Measurements from ENCODE around the gene KLRF1. TPM values are rescaled to one million over a fixed set of nuclear protein-coding genes. Genes with fewer than 3 reads are reported as not detected.

Gene KLRF1
- total RNA-seq, 4 donors from 2014 or later = not detected

DNA sequence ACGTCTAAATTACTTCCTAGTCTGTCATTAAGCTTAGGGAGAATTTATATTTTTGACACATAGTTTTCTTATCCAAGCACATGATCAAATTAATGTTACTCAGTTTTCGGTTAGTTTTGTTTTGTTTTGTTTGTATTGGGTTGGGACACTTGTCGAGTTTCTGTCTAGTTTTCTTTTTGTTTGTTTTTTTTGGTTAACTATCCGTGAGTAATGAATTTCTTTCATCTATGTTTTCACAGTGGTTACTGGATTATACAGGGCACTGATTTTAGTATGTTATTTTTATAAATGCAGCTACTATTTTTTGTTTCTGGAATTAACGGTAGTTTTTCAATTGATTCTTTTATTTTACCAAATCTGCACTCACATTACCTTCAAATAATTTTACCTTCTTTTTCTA is 2.7 kb downstream of the KLRF1 start:
- Histone ChIP-seq H3K36me3 (no peaks in the 10 kb centered on the region), H3K4me3 (no peak overlapping the region), H3K27ac (no peak overlapping the region), H3K9me3 (no peaks in the 10 kb centered on the region), H3K4me1 (no peaks in the 10 kb centered on the region), H3K27me3 (no peaks in the 10 kb centered on the region)
- TF ChIP-seq POLR2A (IDR thresholded peaks at IDR 0.05) = no peak
- TF ChIP-seq, protein P1, sequence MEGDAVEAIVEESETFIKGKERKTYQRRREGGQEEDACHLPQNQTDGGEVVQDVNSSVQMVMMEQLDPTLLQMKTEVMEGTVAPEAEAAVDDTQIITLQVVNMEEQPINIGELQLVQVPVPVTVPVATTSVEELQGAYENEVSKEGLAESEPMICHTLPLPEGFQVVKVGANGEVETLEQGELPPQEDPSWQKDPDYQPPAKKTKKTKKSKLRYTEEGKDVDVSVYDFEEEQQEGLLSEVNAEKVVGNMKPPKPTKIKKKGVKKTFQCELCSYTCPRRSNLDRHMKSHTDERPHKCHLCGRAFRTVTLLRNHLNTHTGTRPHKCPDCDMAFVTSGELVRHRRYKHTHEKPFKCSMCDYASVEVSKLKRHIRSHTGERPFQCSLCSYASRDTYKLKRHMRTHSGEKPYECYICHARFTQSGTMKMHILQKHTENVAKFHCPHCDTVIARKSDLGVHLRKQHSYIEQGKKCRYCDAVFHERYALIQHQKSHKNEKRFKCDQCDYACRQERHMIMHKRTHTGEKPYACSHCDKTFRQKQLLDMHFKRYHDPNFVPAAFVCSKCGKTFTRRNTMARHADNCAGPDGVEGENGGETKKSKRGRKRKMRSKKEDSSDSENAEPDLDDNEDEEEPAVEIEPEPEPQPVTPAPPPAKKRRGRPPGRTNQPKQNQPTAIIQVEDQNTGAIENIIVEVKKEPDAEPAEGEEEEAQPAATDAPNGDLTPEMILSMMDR (IDR thresholded peaks at IDR 0.05) = no peak
- TF ChIP-seq POLR2AphosphoS5 (IDR thresholded peaks at IDR 0.05) = no peak
- no peak for TF ChIP-seq EP300 (IDR thresholded peaks at IDR 0.05)
- ATAC-seq = no peak
- WGBS, 2 donors (ENCODE audit: low coverage in 1 of 2) = 25 to 73% methylated on average over 5 of the region's 5 CpGs

DNA sequence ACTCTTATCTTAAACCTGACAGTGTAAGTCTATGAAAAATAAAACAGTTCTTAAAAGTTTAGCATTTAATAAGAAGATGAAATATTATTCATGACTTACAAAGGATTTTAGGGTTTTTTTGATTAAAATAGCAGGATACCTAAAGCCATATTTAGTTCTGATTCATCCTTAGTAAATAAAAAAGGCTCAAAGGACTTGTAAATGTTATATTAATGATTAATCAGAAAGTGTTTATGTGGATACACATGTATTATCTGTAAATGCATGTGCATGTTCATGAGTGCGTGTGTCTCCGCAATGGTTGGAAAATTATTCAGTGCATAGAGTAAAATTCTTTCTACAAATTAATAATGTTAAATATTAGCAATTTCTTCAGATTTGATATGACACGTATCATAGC is 4.4 kb downstream of the KLRF1 start:
- Histone ChIP-seq H3K4me1 (no peaks in the 10 kb centered on the region), H3K4me3 (no peak overlapping the region), H3K36me3 (no peaks in the 10 kb centered on the region), H3K27me3 (no peaks in the 10 kb centered on the region), H3K9me3 (no peaks in the 10 kb centered on the region), H3K27ac (no peak overlapping the region)
- no peak for TF ChIP-seq POLR2A (IDR thresholded peaks at IDR 0.05)
- TF ChIP-seq POLR2AphosphoS5 (IDR thresholded peaks at IDR 0.05) = no peak
- no peak for TF ChIP-seq EP300 (IDR thresholded peaks at IDR 0.05)
- TF ChIP-seq, protein P1 (IDR thresholded peaks at IDR 0.05) = no peak
- 58 to 67% methylated on average over 3 of the region's 3 CpGs for WGBS, 2 donors (ENCODE audit: low coverage in 1 of 2)
- ATAC-seq = no peak

DNA sequence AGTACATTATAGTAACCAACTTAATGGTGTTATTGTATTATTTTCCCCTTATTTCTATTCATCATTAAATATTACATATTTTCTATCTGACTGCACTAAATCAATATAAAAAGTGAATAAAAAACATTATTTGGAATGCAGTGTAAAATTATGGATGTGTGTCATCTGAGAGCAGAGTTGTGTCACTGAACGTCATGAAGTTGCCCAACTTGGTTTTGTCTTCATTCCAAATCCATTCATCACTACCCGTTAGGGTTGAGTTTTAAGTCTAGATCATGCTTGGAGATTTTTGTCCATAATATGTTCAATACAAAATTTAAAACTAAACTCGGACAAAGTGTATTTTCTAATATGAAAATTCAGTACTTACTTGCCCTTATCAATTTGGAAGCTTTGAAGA is 16.1 kb downstream of the KLRF1 start:
- H3K27ac ChIP-seq = no peak overlapping the region
- no peak for ATAC-seq
- no peaks in the 10 kb centered on the region for H3K36me3 ChIP-seq
- WGBS, 2 donors (ENCODE audit: low coverage in 1 of 2) = 59 to 82% methylated on average over 3 of the region's 3 CpGs
- no peak for TF ChIP-seq POLR2A (IDR thresholded peaks at IDR 0.05)
- no peak for TF ChIP-seq POLR2AphosphoS5 (IDR thresholded peaks at IDR 0.05)
- no peak for TF ChIP-seq EP300 (IDR thresholded peaks at IDR 0.05)
- TF ChIP-seq, protein P1 (IDR thresholded peaks at IDR 0.05) = no peak
- no peak overlapping the region for H3K4me3 ChIP-seq
- no peaks in the 10 kb centered on the region for H3K27me3 ChIP-seq
- H3K4me1 ChIP-seq = no peaks in the 10 kb centered on the region
- H3K9me3 ChIP-seq = peaks cover 0 to 8% (median 0%) of the 10 kb centered on the region in 3 donors

DNA sequence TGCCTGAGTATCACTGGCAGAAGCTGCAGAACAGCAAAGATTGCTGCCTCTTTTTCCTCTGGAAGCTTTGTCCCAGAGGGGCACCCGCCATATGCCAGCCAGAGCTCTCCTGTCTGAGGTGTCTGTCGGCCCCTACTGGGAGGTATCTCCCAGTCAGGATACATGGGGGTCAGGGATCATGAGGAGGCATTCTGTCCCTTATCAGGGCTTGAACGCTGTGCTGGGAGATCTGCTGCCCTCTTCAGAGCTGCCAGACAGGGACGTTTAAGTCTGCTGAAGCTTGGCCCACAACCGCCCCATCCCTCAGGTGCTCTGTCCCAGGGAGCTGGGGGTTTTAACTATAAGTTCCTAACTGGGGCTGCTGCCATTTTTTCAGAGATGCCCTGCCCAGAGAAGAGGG is 21.6 kb downstream of the KLRF1 start:
- no peak overlapping the region for H3K4me3 ChIP-seq
- H3K36me3 ChIP-seq = peaks cover 0 to 3% of the 10 kb centered on the region in 2 donors
- no peak for TF ChIP-seq POLR2A (IDR thresholded peaks at IDR 0.05)
- no peak for TF ChIP-seq EP300 (IDR thresholded peaks at IDR 0.05)
- no peak for TF ChIP-seq POLR2AphosphoS5 (IDR thresholded peaks at IDR 0.05)
- TF ChIP-seq, protein P1 (IDR thresholded peaks at IDR 0.05) = no peak
- ATAC-seq = no peak
- no CpG with 5 or more reads among the region's 5 CpGs for WGBS, 2 donors (ENCODE audit: low coverage in 1 of 2)
- H3K4me1 ChIP-seq = no peaks in the 10 kb centered on the region
- peaks cover 0 to 24% (median 0%) of the 10 kb centered on the region in 3 donors for H3K9me3 ChIP-seq
- H3K27me3 ChIP-seq = no peaks in the 10 kb centered on the region
- H3K27ac ChIP-seq = no peak overlapping the region

DNA sequence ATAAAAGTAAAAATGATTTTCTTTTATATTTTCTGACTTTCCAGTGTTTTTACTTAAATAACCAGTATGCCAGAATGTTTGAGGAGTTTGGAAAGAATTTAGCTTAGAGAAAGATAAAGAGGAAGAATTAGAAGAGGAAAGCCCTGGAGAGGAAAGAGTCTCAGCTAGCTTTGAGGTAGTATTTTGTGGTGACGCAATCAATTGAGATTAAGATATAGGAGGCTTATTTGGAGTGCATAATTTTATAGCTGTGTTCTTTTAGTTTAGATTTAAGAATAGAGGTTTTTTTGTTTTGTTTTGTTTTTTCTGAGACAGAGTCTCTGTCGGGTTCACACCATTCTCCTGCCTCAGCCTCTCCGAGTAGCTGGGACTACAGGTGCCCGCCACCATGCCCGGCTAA is 23.8 kb downstream of the KLRF1 start:
- Histone ChIP-seq H3K27ac (no peak overlapping the region), H3K27me3 (no peaks in the 10 kb centered on the region), H3K9me3 (peaks cover 0 to 20% (median 0%) of the 10 kb centered on the region in 3 donors), H3K4me3 (no peak overlapping the region), H3K36me3 (peaks cover 0 to 7% of the 10 kb centered on the region in 2 donors), H3K4me1 (no peaks in the 10 kb centered on the region)
- no peak for ATAC-seq
- no peak for TF ChIP-seq POLR2A (IDR thresholded peaks at IDR 0.05)
- no peak for TF ChIP-seq EP300 (IDR thresholded peaks at IDR 0.05)
- TF ChIP-seq POLR2AphosphoS5 (IDR thresholded peaks at IDR 0.05) = no peak
- TF ChIP-seq, protein P1 (IDR thresholded peaks at IDR 0.05) = no peak
- 93 to 100% methylated on average over 2 to 5 of the region's 5 CpGs for WGBS, 2 donors (ENCODE audit: low coverage in 1 of 2)

Data from gastroesophageal sphincter (tissue), 4 donors.